Nucleus accumbens (tissue), 56 donors: Measurements from ENCODE around the gene CITED1.
"Not testable (repeated sequence)": the region's sequence is repeated elsewhere in the genome, so short reads cannot be mapped to it uniquely, and the experiment has no call there.

Source experiments
- DNase-seq, 56 donors: peaks; one replicate each; lab custom pipeline; 2025; lab: John Stamatoyannopoulos, UW

CITED1 gene, protein sequence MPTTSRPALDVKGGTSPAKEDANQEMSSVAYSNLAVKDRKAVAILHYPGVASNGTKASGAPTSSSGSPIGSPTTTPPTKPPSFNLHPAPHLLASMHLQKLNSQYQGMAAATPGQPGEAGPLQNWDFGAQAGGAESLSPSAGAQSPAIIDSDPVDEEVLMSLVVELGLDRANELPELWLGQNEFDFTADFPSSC

DNA sequence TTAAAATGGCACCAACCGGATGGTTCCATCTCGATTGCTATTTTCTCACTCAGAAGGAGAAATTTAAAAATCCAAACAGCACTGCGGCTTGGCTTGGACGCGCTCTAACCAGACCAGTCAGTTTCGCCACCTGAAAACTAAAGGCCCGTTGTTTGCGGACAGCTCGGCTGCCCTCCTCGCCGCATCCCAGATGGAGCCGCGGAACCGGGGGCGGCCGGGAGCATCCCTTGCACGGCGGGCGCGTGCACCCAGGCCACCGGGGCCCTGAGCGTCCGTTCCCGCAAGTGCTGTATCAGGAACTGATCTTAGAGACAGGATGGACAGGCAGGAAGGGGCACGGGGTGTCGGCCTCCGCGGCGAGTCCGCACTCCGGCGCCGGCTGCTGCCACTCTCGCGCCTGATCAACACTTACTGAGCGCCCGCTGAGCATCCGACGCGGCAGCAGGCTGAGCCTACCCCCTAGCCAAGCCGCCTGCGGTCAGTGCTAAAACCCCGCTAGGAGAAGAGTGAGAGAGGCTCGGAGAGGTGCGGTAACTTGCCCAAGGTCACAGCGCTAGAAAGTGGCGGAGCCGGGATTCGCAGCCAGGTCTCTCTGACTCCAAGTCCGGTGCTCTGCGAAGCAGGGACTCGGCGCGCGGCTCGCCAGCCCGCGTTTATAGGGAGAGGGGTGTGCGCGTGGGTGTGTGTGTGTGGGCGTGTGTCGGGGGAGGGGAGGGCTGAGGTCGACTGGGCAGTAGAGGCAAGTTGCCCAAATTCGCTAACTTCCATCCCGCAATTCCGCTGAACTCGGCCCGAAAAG, at the start of gene CITED1:
TSS of gene CITED1 (minus strand) at position 629 of the 799 bp plus-strand sequence. CDS start 3,045 bp downstream, outside the sequence.
- DNase-seq, result peak in 4 of 56 donors; percentile 1 to 18 (median 8)

DNA sequence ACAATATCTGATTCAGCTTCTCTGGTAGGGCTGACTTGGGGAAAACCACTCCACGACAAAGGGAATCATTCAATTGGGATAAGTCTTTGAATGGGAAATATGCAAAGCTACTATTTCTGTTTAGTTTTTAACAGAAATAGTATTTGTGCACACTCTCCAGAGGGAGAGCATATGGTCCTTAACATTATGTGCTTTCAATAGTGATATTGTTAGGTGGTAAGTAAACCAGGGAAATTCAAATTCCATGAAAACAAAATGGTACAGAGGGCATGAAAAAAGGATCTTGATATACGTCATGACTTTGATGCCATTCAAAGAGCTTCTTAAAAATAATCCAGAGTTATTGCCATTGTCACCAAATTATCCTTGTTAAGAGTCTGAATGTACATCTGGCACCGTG, 47.1 kb upstream of the CITED1 start:
- no peak for DNase-seq

DNA sequence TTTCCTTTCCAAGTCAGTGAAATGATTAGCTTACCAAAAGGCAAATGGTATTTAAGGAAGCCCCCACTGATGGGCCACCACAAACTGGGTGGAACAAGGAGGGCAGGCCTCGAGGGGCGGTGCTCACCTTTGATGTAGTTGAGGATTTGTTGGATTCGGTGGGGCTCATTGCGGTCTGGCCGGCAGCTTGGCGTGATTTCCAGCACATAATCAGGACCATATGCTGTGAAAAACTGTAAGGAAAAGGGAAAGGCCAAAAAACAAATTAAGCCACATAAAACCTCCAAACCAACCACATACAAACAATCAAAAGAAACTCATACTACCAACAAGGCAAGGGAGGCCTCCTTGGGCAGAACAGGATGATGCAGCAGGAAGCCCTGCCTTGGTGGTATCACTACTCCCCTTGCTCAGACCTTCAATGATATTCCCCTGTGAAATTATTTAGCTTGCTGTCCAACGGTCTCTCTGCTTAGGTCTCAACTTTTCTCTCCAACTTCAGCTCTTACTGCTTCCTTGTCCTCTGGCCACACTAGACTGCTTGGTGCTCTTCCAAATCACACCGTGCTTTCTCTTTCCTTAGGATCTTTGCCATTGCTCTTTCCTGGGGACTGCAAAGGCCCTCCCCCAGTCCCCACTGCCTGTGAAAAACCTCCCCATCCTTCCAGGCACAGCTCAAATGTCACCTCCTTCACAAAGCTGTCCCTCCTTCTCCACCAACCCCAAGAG, 46.1 kb upstream of the CITED1 start:
- no peak for DNase-seq

DNA sequence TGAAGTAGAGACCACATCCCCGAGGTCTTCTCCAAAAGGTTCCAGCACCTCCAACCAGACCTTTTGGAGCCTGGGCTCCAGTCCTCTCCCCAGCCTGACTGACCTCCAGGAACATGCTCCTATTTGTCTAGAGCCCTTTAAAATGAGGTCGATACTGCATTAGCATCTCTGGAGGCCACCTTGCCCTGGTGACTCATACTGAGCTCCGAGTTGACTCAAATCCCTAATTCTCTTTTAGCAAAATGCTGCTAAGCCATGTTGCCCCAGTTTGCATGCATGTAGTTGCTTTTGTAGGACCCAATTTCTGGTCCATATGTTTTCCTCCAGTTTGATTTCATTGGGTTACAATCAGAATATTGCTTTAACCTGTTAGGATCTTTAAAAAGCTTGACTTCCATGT, 43.5 kb upstream of the CITED1 start:
- DNase-seq, result no peak

DNA sequence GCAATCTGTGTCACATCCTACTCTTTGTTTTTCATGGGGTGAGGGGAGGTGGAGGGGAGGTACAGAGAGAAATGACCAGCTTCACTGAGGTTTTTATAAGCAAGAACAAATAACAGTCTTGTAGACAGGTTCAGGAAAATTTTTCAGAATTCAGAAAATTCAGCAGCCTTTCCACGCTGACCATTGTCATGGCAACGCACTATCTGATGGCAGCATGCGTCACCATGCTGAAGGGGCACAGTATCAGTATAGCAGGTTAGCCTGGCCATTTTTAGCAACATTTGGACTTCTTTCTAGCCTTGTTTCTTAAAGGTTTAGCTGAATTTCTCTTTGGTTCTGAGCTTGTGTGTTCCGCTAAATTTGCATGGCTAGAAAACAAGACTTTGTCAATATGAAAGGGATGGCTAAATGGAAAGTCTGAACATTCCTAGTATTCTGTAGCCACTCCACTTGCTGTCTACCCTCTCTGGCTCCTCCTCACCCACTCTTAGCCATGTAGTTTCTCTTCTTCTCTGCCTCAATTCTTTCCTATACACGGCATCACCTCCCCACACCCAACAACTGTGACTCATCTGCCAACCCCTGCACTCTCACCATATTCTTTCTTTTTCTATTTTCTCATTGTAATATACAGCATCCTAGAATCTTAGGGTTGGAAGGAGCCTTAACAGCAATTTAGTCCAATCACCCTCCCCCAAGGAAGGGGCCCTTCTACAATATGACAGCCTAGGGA, 42.7 kb upstream of the CITED1 start:
- no peak for DNase-seq

DNA sequence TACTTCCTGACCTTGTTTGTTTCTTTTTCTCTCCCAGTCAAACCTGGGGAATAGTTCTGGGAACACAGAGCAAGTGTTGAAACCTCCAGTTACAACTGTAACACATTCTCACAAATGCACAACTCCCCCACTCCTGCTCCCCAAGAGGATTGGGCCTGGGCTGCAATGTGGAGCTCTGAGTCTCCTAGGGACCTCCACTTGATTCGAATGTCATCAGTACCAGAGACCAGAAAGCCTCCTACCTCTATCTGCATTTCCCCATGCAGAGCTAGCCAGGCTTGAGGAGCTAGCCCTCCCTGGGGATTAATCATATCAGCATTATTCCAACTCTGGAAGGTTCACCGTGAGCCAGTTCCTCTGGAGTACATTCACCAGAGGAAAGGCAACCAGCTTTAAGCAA, 41.7 kb upstream of the CITED1 start:
- DNase-seq, result no peak

DNA sequence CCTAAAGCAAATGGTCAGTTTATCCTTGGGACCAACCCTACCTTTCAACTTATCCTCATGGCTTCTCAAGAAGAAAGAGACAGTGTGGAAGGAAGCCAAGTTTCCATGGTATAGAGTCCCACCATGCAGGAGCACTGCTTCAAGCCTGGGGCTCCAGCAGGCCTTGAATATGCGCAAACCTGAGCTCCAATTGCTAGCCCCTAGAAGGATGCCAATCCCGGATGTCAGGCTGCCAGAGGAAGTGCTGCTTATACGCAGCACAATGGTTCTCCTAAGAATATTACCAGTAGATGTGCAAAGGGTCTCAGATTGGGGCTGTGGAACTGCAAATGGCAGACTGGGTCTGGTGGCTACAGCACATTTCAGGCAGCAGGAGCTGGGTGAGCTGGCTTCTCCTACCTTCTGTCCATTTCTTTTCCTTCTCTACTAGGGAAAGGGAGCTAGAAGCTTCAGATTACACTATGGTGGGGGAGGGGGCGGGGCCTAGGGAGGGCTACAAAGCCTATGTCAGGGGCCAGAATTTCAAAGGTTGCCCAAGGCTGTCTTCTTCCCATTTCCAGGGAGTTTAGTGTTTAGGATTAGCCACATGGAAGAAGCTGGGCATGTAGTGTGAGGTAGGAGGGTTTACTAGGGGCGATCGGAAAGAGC, 40.7 kb upstream of the CITED1 start:
- no peak for DNase-seq

DNA sequence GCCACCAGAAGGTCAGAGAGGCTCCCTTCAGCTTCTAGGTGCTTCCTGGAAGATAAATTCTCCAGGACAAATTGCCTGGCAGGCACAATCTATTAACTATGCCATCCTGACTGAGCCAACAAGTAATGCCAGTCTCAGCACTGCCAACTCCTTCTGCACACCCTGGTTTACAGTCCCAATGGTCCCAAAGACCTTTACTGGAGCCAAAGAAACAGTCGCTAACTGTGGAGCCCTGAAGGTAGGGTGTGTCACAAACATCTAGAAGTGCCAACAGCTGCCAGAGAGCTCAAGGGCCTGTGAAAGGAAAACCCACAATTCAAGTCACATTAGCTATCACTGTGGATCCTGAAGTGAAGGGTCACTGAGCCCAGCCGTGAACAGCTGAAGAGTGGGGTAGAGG, 34.9 kb upstream of the CITED1 start:
- no peak for DNase-seq

DNA sequence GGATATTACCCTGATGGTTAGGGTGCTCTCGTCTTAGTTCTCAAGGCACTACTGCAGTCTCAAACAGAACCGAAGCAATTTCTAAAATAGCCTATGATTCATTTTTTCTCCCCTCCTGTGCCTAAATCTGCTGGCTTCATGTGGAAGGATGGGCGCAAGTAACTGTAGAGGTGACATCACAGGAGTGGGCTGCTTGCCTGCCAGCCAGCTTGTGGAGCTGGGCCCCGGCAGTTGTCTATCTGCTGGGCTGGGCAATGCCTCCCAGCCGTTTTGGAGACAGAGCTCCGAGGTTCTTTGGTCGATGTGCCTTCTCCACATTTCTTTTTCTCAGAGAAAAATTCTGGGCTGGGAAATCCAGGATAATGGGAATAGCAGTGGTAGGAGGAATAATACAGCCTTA, 34.3 kb upstream of the CITED1 start:
- no peak for DNase-seq

DNA sequence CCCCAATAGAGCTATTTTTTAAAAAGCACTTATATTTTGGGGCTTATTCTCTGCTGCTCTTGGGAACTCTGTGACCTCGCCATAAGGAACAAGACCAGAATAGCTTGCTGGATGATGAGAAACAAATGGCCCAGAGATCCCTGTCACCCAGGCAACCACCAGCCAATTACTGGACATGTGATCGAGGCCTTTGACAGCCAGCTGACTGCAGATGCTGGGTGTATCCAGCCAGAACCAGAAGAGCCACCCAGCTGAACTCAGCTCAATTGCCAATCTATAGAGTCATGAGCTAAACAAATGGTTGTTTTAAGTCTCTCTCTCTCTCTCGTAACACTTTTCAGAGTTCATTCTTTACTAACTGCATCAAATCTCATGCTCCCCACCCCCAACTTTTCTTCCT, 24.4 kb upstream of the CITED1 start:
- DNase-seq, result no peak

DNA sequence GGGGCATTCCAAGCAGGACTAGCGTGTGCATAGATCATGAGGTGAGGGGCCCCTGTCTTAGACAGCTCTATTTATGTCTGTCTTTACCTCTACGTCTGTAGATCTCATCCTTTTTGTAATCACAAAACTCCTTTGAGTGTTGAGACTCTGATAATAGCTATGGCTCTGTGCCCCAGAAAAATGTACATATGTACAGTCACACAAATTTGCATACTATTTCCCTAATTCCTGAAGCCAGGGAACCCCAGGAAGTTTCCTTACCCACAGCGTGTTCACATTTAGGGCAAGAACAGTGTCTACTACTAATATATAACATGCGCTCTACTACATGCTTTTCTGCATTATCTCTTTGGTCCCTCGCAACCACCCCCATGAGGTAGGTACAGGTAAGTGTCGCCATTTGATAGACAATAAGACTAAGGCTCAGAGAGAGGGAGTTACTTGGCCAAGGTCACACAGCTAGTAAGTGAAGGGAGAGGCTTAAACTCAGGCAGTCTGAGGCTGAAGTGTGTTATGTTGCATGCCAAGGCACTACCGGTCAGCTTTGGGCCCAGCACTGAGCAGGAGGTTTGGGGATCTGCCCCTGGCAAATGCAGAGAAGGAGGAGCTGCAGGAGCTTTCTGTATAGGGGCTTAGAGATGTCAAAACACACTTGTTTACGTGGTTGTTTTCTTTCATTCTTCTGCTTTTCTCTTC, 21.0 kb upstream of the CITED1 start:
- DNase-seq, result no peak

DNA sequence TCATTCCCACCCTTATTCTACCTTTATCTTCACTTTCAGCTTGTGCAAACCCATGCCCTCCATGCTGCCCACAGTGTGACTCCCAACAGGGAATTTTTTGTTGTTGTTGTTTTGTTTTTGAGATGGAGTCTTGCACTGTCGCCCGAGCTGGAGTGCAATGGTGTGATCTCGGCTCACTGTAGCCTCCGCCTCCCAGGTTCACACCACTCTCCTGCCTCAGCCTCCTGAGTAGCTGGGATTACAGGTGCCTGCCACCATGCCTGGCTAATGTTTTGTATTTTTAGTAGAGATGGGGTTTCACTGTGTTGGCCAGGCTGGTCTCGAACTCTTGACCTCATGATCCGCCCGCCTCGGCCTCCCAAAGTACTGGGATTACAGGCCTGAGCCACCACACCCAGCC, 13.9 kb upstream of the CITED1 start:
- DNase-seq, result not testable (repeated sequence)

DNA sequence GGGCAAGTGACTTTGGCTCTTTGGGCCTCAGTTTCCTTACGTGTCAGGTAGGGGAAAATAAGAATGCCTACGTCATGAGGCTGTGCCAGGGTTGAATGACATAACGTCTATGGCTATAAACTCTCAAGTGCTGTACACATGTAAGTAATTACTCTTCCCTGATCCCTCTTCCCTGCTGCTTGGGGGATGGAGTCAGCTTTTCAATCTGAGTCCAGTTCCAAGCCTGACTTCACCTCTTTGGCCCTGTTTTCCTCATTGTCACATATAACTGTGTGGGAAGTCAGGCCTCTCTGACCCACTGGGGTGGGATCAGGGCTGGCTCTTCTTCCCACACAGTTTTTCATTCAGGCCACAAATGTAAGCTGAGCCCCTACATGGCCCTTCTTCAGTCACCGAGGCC, 11.4 kb upstream of the CITED1 start:
- DNase-seq, result no peak

DNA sequence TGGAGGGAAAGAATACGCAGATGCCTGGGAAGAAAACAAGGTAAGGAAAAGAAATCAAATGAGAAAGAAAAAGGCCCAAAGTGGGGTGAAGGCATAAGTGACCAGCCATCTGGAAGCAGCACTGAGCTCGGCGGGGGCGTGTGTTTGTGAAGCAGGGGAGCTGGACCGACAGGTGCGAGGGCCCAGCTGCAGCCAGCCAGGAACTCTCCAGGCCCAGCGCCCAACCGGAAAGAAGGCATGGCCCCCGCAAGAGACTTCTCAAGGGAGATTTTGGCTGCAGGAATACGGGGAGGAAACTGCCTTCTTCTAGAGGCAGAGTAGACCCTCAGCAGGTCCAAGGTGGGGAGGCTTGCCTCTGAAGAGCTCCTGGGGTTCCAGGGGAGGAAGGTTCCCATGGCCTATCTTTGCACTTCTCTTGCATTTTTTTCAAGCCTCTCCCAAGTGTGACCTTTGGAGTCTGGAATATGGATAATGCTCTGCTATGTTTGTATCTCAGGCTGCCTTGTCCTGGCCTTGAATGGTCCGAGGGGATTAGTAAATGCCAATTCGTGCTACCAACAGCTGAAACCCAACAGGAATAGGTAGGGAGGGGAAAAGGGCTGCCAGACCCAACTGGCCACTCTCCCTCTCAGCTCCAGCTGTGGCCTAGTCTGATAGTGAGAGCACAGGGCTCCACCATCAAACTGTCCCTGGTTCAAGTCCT, 10.8 kb upstream of the CITED1 start:
- DNase-seq, result no peak

DNA sequence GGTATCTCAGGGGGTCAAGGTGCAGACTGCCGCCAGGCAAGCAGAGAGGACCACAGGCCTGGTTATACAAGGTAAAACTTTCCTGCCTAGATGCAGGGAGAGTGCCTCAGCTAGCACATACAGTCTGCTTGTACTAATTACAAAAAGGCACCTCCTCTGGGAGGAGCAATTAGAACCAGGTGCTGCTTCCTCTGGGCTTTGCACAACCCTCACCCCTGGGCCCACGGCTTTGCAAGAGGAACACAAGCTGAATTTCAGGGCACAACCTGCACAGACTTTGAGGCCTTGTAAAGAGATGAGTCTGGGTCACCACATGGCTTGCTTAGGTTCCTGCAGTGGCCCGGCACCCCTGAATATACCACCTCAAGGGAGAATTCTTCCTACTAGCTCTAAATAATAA, 9.2 kb upstream of the CITED1 start:
- DNase-seq, result no peak

DNA sequence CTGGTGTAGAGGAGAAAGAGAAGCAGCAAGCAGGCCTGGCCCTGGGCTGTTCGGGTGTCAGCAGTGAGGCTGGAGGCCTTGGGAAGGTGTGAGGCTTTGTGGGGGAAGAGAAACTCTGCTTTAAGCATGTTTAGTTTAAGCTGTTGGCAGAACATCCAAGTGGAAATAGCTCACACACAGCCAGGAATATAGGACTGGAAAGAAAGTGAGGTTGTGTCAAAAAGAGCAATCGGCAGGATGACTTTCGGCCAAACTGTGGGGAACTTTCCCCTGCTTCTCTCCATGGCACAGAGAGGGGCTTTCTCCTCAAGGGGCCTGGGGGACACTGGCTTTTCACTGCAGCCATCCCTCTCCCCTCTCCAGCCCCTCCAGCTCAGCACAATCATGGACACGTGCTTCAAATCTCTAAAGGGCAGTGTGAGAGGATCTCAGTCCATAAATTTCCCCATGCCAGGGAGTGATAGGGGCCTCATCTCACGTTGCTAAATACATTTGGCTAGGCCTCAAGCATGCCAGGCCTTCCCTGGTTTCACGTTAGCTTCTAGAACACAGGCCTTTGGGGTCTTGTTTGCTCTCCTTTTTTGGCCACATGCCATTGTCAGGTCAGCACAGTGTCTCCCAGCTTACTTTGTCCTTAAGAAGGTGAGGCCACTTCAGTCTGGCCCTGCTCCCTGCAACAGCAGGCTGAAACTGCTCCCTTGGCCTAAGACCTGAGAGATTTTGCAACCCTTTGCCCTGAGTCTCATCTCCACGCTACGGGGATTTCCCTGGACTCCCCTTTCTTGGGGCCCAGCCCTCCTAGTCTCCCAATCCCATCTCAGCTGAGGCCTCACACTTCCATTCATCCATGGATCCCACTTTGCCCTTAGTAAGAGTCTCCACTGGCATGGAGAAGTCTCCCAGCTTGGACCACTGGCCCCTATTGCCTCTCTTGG, 8.3 kb upstream of the CITED1 start:
- no peak for DNase-seq

DNA sequence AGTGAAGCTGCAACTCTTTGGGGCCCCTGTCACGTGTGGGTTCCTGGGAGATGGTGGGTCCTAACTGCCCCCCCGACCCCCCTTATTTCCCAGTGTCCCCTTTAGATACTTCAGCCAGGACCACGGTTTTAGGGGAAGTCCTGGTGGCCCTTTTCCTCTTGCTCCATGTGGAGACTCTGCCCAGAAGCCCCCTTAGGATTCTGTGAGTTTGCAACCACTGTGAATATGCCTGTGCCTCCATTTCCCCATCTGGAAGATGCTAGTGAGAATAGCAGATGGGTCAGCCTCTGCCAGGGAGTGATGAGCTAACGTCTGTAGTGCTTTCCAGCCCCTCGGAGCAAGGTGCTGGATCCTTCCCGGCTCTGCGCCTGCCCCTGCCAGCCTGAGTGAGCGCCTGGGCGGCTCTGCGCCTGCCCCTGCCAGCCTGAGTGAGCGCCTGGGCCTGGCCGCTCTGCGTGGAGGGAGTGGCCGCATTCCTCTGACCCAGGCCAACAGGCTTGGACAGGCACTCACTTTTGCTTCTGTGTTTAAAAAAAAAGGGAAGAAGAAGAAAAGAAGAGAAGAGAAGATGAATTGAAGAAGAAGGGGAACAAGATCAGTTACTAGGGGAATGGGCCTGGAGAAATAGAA, 6.7 kb upstream of the CITED1 start:
- no peak for DNase-seq
